Fibroblast of lung (primary cell): ENCODE data around the gene S100A14. TPM values are rescaled to one million over a fixed set of nuclear protein-coding genes. Genes with fewer than 3 reads are reported as not detected.
"Not testable (repeated sequence)": the region's sequence is repeated elsewhere in the genome, so short reads cannot be mapped to it uniquely, and the experiment has no call there.

Experiments
- DNase-seq, 2 donors: peaks; one replicate each; pipeline versions ENCODE4 v3.0.0 to v3.0.0-alpha.2; 2010; ENCODE audit warnings: low read depth in 2 of 2
- H2AFZ ChIP-seq: 2 replicates; pipeline ENCODE4 v1.5.1; 2012; ENCODE audit warnings: low read length, control low read depth, inconsistent platforms
- H3K27ac ChIP-seq: 2 replicates; pipeline ENCODE4 v1.5.1; 2011; ENCODE audit warnings: low read length, control low read depth; ENCODE audit not compliant: insufficient read depth
- H3K27me3 ChIP-seq: 2 replicates; pipeline ENCODE4 v1.5.1; 2011; ENCODE audit warnings: mild to moderate bottlenecking, low read length; ENCODE audit not compliant: control insufficient read depth, insufficient read depth
- H3K36me3 ChIP-seq: 2 replicates; pipeline ENCODE4 v1.5.1; 2011; ENCODE audit warnings: low read length; ENCODE audit not compliant: control insufficient read depth, insufficient read depth
- H3K4me1 ChIP-seq: 2 replicates; pipeline ENCODE4 v1.5.1; 2011; ENCODE audit warnings: low read length; ENCODE audit not compliant: control insufficient read depth, insufficient read depth; ENCODE audit errors: extremely low read depth
- H3K4me2 ChIP-seq: 2 replicates; pipeline ENCODE4 v1.5.1; 2011; ENCODE audit warnings: low read length, control low read depth; ENCODE audit not compliant: insufficient read depth; ENCODE audit errors: extremely low read depth
- H3K4me3 ChIP-seq, 4 experiments: fragments of 200-600 bp in 1 of 4; sonication (generic) in 1 of 4; replicated peaks in 1 of 4; 2 replicates each; pipeline ENCODE4 v1.5.1; 2011 to 2016; ENCODE audit warnings: low read length in 4 of 4, low read depth in 3 of 4, mild to moderate bottlenecking in 3 of 4, control low read depth in 2 of 4, inconsistent platforms in 1 of 4, mixed read lengths in 1 of 4; ENCODE audit not compliant: insufficient read depth in 1 of 4; ENCODE audit errors: control extremely low read depth in 1 of 4
- H3K79me2 ChIP-seq: 2 replicates; pipeline ENCODE4 v1.5.1; 2012; ENCODE audit warnings: mild to moderate bottlenecking, low read length, inconsistent platforms; ENCODE audit not compliant: control insufficient read depth, insufficient read depth
- H3K9ac ChIP-seq: 2 replicates; pipeline ENCODE4 v1.5.1; 2011; ENCODE audit warnings: mild to moderate bottlenecking, low read length, control low read depth; ENCODE audit not compliant: insufficient read depth
- H3K9me3 ChIP-seq: 2 replicates; pipeline ENCODE4 v1.5.1; 2012; ENCODE audit warnings: low read depth, low read length; ENCODE audit not compliant: control insufficient read depth, insufficient read depth
- H4K20me1 ChIP-seq: 2 replicates; pipeline ENCODE4 v1.5.1; 2011; ENCODE audit warnings: low read length; ENCODE audit not compliant: control insufficient read depth, insufficient read depth; ENCODE audit errors: extremely low read depth
- CTCF ChIP-seq, 2 donors: IDR thresholded peaks in 1 of 2; conservative IDR thresholded peaks in 1 of 2; 1 replicate in 1 of 2; 2 replicates in 1 of 2; pipeline ENCODE4 v1.5.1; 2011 to 2012; ENCODE audit warnings: low read length in 2 of 2, control low read depth in 1 of 2, inconsistent platforms in 1 of 2, low read depth in 1 of 2, mild to moderate bottlenecking in 1 of 2
- EZH2 ChIP-seq: IDR thresholded peaks from 2 replicates; pipeline ENCODE4 v1.5.1; 2012; ENCODE audit warnings: low read length, control low read depth, mild to moderate bottlenecking; ENCODE audit errors: missing control alignments
- polyA plus RNA-seq, 2 donors: library from polyadenylated mRNA; depleted of rRNA in 1 of 2; stranded (reverse) in 1 of 2; unstranded in 1 of 2; fragments of >200 nt; gene quantifications; 2 replicates each; pipeline ENCODE4 v1.2.1, GENCODE V29; 2011 to 2012; ENCODE audit warnings: missing spikeins in 1 of 2
- total RNA-seq: library from RNA; depleted of rRNA; stranded (reverse); fragments of >200 nt; gene quantifications from 2 replicates; pipeline ENCODE4 v1.2.1, GENCODE V29; 2014

Gene S100A14
- total and polyA plus RNA-seq, 2 donors (not counting 1 experiment from before 2014, with no cell fraction given): 0.33 to 0.51 TPM

- TF ChIP-seq CTCF (conservative IDR thresholded peaks at IDR 0.05 in 1 of 2, IDR thresholded peaks at IDR 0.05 in 1 of 2; ENCODE audit: low read depth in 1 of 2, low read length in 2 of 2) (no peak), EZH2 (no peak)
- peak; percentile 50 to 60 for DNase-seq
- Histone ChIP-seq H3K27me3 (no peaks in the 10 kb centered on the region), H3K9ac (no peak overlapping the region), H4K20me1 (no peaks in the 10 kb centered on the region), H3K4me2 (no peak overlapping the region), H3K79me2 (no peaks in the 10 kb centered on the region), H3K4me3 (no peak overlapping the region), H2AFZ (no peak overlapping the region), H3K9me3 (no peaks in the 10 kb centered on the region), H3K4me1 (peaks cover 17% of the 10 kb centered on the region), H3K27ac (peak overlapping the region; percentile 41), H3K36me3 (no peaks in the 10 kb centered on the region)
Measured at GRCh38 chr1:153597206-153597605, 18.9 kb downstream of the S100A14 start.

- Histone ChIP-seq H3K4me2 (no peak overlapping the region), H4K20me1 (no peaks in the 10 kb centered on the region), H3K79me2 (no peaks in the 10 kb centered on the region), H3K4me1 (peaks cover 1% of the 10 kb centered on the region), H3K27me3 (no peaks in the 10 kb centered on the region), H3K9me3 (no peaks in the 10 kb centered on the region), H3K4me3 (no peak overlapping the region), H2AFZ (no peak overlapping the region), H3K36me3 (no peaks in the 10 kb centered on the region), H3K9ac (no peak overlapping the region), H3K27ac (no peak overlapping the region)
- DNase-seq: no peak
- no peak for TF ChIP-seq EZH2
- TF ChIP-seq CTCF (conservative IDR thresholded peaks at IDR 0.05 in 1 of 2, IDR thresholded peaks at IDR 0.05 in 1 of 2; ENCODE audit: low read depth in 1 of 2, low read length in 2 of 2): no peak
Measured at GRCh38 chr1:153592748-153593147, 23.4 kb downstream of the S100A14 start.

GRCh38 chr1:153588482-153588881 lies 27.6 kb downstream of the S100A14 start:
- H3K36me3 ChIP-seq: no peaks in the 10 kb centered on the region
- H3K4me2 ChIP-seq: no peak overlapping the region
- no peaks in the 10 kb centered on the region for H3K79me2 ChIP-seq
- H3K4me1 ChIP-seq: peaks cover 2% of the 10 kb centered on the region
- TF ChIP-seq EZH2 (no peak), CTCF (conservative IDR thresholded peaks at IDR 0.05 in 1 of 2, IDR thresholded peaks at IDR 0.05 in 1 of 2; ENCODE audit: low read depth in 1 of 2, low read length in 2 of 2) (no peak)
- H3K27me3 ChIP-seq: no peaks in the 10 kb centered on the region
- no peak overlapping the region for H3K9ac ChIP-seq
- H4K20me1 ChIP-seq: no peaks in the 10 kb centered on the region
- DNase-seq: no peak
- no peaks in the 10 kb centered on the region for H3K9me3 ChIP-seq
- no peak overlapping the region for H2AFZ ChIP-seq
- no peak overlapping the region for H3K27ac ChIP-seq
- H3K4me3 ChIP-seq: no peak overlapping the region

DNA sequence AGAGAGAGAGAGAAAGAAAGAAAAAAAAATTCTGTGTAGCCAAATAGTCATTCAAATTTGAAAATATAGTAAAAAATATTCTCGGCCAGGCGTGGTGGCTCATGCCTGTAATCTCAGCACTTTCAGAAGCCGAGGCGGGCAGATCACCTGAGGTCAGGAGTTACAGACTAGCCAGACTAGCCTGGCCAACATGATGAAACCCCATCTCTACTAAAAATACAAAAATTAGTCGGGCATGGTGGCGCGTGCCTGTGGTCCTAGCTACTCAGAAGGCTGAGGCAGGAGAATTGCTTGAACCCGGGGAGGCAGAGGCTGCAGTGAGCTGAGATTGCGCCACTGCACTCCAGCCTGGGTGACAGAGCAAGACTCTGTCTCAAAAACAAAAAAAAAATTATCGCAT lies 28.1 kb downstream of the S100A14 start:
- H3K4me3 ChIP-seq, H3K9ac ChIP-seq, H3K4me1 ChIP-seq, H4K20me1 ChIP-seq, DNase-seq, H3K9me3 ChIP-seq, H3K27ac ChIP-seq, H3K36me3 ChIP-seq, H3K79me2 ChIP-seq, H2AFZ ChIP-seq, H3K27me3 ChIP-seq, H3K4me2 ChIP-seq: not testable (repeated sequence)
